Spleen (tissue), 11 donors: ENCODE measurements around the gene LTBR. TPM values are rescaled to one million over a fixed set of nuclear protein-coding genes. Genes with fewer than 3 reads are reported as not detected.
"Not testable (repeated sequence)": the region's sequence is repeated elsewhere in the genome, so short reads cannot be mapped to it uniquely, and the experiment has no call there.

Experiments used
- DNase-seq: peaks from one replicate; pipeline ENCODE4 v3.0.0-alpha.2; 2020
- H3K27ac ChIP-seq, 8 donors: fragments of 200-600 bp; sonication (generic) in 7 of 8; 1 replicate in 4 of 8; 2 replicates in 4 of 8; pipeline versions ENCODE4 v1.5.0 to v1.8.0; 2016 to 2021; ENCODE audit warnings: inconsistent platforms in 4 of 8, mild to moderate bottlenecking in 4 of 8, moderate library complexity in 1 of 8
- H3K27me3 ChIP-seq, 7 donors: fragments of 200-600 bp; sonication (generic) in 6 of 7; replicated peaks in 1 of 7; 1 replicate in 4 of 7; 2 replicates in 3 of 7; pipeline versions ENCODE4 v1.5.0 to v1.8.0; 2016 to 2021; ENCODE audit warnings: inconsistent platforms in 3 of 7, mild to moderate bottlenecking in 1 of 7
- H3K36me3 ChIP-seq, 6 donors: fragments of 200-600 bp; sonication (generic) in 5 of 6; 1 replicate in 4 of 6; 2 replicates in 2 of 6; pipeline versions ENCODE4 v1.5.0 to v1.8.0; 2016 to 2021; ENCODE audit warnings: inconsistent platforms in 2 of 6
- H3K4me1 ChIP-seq, 6 donors: fragments of 200-600 bp; sonication (generic) in 5 of 6; 1 replicate in 3 of 6; 2 replicates in 3 of 6; pipeline versions ENCODE4 v1.5.0 to v1.8.0; 2016 to 2021; ENCODE audit warnings: inconsistent platforms in 3 of 6
- H3K4me3 ChIP-seq, 8 donors: fragments of 200-600 bp; sonication (generic) in 7 of 8; 1 replicate in 4 of 8; 2 replicates in 4 of 8; pipeline versions ENCODE4 v1.5.0 to v1.8.0; 2016 to 2021; ENCODE audit warnings: inconsistent platforms in 4 of 8, mild to moderate bottlenecking in 4 of 8, moderate library complexity in 2 of 8
- H3K9me3 ChIP-seq, 8 donors: fragments of 200-600 bp; sonication (generic) in 7 of 8; 1 replicate in 4 of 8; 2 replicates in 4 of 8; pipeline versions ENCODE4 v1.5.0 to v1.8.0; 2016 to 2021; ENCODE audit warnings: inconsistent platforms in 4 of 8
- CTCF ChIP-seq, 11 experiments: fragments of 200-600 bp in 7 of 11; fragments of 450-650 bp in 4 of 11; sonication (generic) in 4 of 11; IDR thresholded peaks in 8 of 11; conservative IDR thresholded peaks in 3 of 11; 1 replicate in 7 of 11; 2 replicates in 4 of 11; pipeline versions ENCODE4 v1.4.0 to v1.8.0; 2016 to 2021; ENCODE audit warnings: antibody characterized with exemption in 11 of 11, inconsistent platforms in 4 of 11, mild to moderate bottlenecking in 1 of 11
- POLR2A ChIP-seq, 3 donors: fragments of 450-650 bp; IDR thresholded peaks; one replicate each; pipeline ENCODE4 v1.5.1; 2017; ENCODE audit warnings: antibody characterized with exemption in 3 of 3, mild to moderate bottlenecking in 1 of 3
- POLR2AphosphoS5 ChIP-seq, 3 donors: sonication (generic); formaldehyde crosslinking; IDR thresholded peaks; one replicate each; pipeline ENCODE4 v1.5.1; 2017; ENCODE audit warnings: antibody characterized with exemption in 3 of 3
- WGBS, 5 donors: extraction: QIAGEN DNeasy Blood & Tissue Kit in 3 of 5; methylation state at CpG; one replicate each; pipeline versions ENCODE4 v1.1.5 to v1.1.7; 2013 to 2018; 5-methylcytosine and 5-hydroxymethylcytosine counted together
- intact Hi-C: fragments of 100-400 bp; cut with DNase I; formaldehyde crosslinking; loops from one replicate; pipeline ENCODE4 v1.15.0; 2023; ENCODE audit warnings: low total_unique reads
- polyA plus RNA-seq, 3 donors: library from polyadenylated mRNA; stranded (reverse); fragments of 200-250 nt; gene quantifications; one replicate each; pipeline ENCODE4 v1.2.1, GENCODE V29; 2013
- total RNA-seq, 7 donors: library from RNA; depleted of rRNA in 3 of 7; stranded (reverse); fragments of >200 nt in 3 of 7; fragmentation: NEBNext Ultra II Directional in 4 of 7; extraction: Animal tissue kit (Norgen Biotek cat#: 25700) in 4 of 7; gene quantifications; one replicate each; pipeline versions ENCODE4 v1.1.0 to v1.2.1, GENCODE V29; 2016 to 2021
- donor health status: healthy with polysubstance abuse.
- donor health status: DM: no; HTN: no; CAD: no; lungs with moderate emphysema.
- donor health status: DM: no; HTN: no; CAD: no.
- donor health status: Bipolar disorder and iron deficiency.
- donor health status: healthy.
- donor health status: DM: no; HTN: no; CAD: no.
- donor health status: DM: yes; HTN: yes; CAD: no.

Gene LTBR
- total and polyA plus RNA-seq, 10 donors, result 14.4 to 155 (median 85.5) TPM

GRCh38 chr12:6337958-6338433, 46.0 kb upstream of the LTBR start:
- H3K27me3 ChIP-seq, result peaks cover 0 to 76% (median 0%) of the 10 kb centered on the region in 7 donors
- H3K9me3 ChIP-seq, result no peaks in the 10 kb centered on the region
- TF ChIP-seq POLR2AphosphoS5 (IDR thresholded peaks at IDR 0.05) (peak in 2 of 3 donors; percentile 23 to 27), POLR2A (IDR thresholded peaks at IDR 0.05) (no peak), CTCF (IDR thresholded peaks at IDR 0.05 in 8 of 11, conservative IDR thresholded peaks at IDR 0.05 in 3 of 11) (no peak)
- WGBS, 5 donors, result 21 to 29% (median 24%) methylated on average over 12 of the region's 12 CpGs
- intact Hi-C loops, result loop anchor here (10.0 kb wide), 2 partner anchors 127 to 207 kb away; no protein-coding TSS in a partner anchor
- H3K4me1 ChIP-seq, result peaks cover 57 to 99% (median 81%) of the 10 kb centered on the region in 6 donors
- peaks cover 0 to 22% (median 17%) of the 10 kb centered on the region in 6 donors for H3K36me3 ChIP-seq
- peak overlapping the region in 7 of 8 donors; percentile 66 to 97 (median 89) for H3K4me3 ChIP-seq
- DNase-seq, result peak; percentile 59
- peak overlapping the region; percentile 86 to 99 (median 96) for H3K27ac ChIP-seq

GRCh38 chr12:6338536-6338935, 45.4 kb upstream of the LTBR start:
- H3K4me3 ChIP-seq, result peak overlapping the region; percentile 64 to 97 (median 88)

DNA sequence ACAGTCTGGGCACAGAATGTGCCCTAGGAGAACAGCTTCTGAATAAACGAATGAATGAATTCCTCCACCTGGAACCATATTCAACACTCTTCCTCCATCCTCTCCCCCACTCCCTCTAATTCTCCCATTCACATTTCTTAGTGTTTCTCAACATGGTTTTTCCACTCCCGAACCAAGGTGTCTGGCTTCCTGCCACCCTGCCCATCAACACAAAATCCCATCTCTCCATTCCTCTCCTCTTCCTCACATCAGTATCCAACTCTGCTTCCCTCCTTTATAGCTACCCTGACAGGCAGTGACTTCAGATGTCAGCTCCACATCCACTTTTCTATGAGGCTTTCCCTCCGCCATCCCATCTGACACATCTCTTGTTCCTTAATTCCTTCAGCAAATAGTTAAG, 45.0 kb upstream of the LTBR start:
- Histone ChIP-seq H3K4me1 (peaks cover 57 to 99% (median 81%) of the 10 kb centered on the region in 6 donors), H3K27me3 (peaks cover 0 to 76% (median 0%) of the 10 kb centered on the region in 7 donors), H3K36me3 (peaks cover 0 to 13% (median 7%) of the 10 kb centered on the region in 6 donors), H3K27ac (peak overlapping the region; percentile 86 to 99 (median 96)), H3K9me3 (no peaks in the 10 kb centered on the region), H3K4me3 (peak overlapping the region; percentile 64 to 97 (median 88))
- no peak for DNase-seq
- WGBS, 5 donors, result 18 to 30% (median 22%) methylated on average over 3 of the region's 3 CpGs
- intact Hi-C loops, result loop anchor here (10.0 kb wide), 2 partner anchors 126 to 206 kb away; no protein-coding TSS in a partner anchor
- no peak for TF ChIP-seq POLR2A (IDR thresholded peaks at IDR 0.05)
- TF ChIP-seq POLR2AphosphoS5 (IDR thresholded peaks at IDR 0.05), result no peak

More at GRCh38 chr12:6338536-6338935, 45.4 kb upstream of the LTBR start:
- peaks cover 57 to 99% (median 81%) of the 10 kb centered on the region in 6 donors for H3K4me1 ChIP-seq
- peak; percentile 70 for DNase-seq
- 31 to 55% (median 43%) methylated on average over 8 of the region's 8 CpGs for WGBS, 5 donors
- peaks cover 0 to 76% (median 0%) of the 10 kb centered on the region in 7 donors for H3K27me3 ChIP-seq
- intact Hi-C loops, result loop anchor here (10.0 kb wide), 2 partner anchors 126 to 206 kb away; no protein-coding TSS in a partner anchor
- H3K9me3 ChIP-seq, result not testable (repeated sequence)
- H3K36me3 ChIP-seq, result peaks cover 0 to 17% (median 11%) of the 10 kb centered on the region in 6 donors
- peak overlapping the region; percentile 86 to 99 (median 96) for H3K27ac ChIP-seq

DNA sequence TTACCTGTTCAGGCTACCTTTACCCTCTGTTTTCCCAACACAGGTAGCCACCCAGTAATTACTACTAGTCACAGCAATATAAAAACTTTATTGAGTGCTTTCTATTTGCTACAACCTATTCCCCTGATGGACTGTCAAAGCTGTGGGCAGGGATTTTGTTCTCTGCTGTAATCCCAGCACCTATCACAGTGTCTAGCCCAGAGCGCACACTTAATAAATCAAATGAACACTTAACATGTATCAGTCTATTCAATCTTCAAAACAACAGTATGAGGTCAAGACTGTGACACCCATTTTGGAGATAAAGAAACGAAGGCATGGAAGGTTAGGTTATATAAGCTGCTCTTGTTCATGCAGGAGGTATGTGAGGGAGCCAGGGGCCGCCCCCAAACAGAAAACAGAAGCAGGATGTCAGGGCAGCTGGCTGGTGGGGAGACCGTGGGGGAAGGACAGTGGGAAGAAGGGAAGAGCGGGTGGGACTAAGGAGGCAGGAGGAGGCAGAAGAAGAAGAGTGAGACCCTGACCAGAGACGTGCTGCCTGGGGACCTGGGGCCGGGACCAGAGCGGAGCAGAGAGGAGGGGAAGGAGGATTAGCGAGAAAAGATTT, 43.8 kb upstream of the LTBR start:
- DNase-seq, result peak; percentile 83
- 1 to 4% (median 2%) methylated on average over 9 of the region's 9 CpGs for WGBS, 5 donors
- Histone ChIP-seq H3K4me1 (peaks cover 46 to 99% (median 77%) of the 10 kb centered on the region in 6 donors), H3K27ac (peak overlapping the region; percentile 86 to 99 (median 96)), H3K36me3 (peaks cover 0 to under 1% (median 0%) of the 10 kb centered on the region in 6 donors), H3K4me3 (peak overlapping the region; percentile 64 to 97 (median 88)), H3K27me3 (peaks cover 0 to 69% (median 0%) of the 10 kb centered on the region in 7 donors), H3K9me3 (no peaks in the 10 kb centered on the region)
- peak in 2 of 3 donors; percentile 58 to 69 for TF ChIP-seq POLR2AphosphoS5 (IDR thresholded peaks at IDR 0.05)
- peak in 1 of 3 donors; percentile 19 for TF ChIP-seq POLR2A (IDR thresholded peaks at IDR 0.05)
- no peak for TF ChIP-seq CTCF (IDR thresholded peaks at IDR 0.05 in 8 of 11, conservative IDR thresholded peaks at IDR 0.05 in 3 of 11)
- intact Hi-C loops, result no loop called here
